NCI-H1092 treated with DMSO at 0.1 percent for 48 hours (cell line): ENCODE results near the gene MDFIC2.
"Not testable (repeated sequence)": the region's sequence is repeated elsewhere in the genome, so short reads cannot be mapped to it uniquely, and the experiment has no call there.

Experiments
- DNase-seq: peaks from one replicate; lab custom pipeline; 2025; lab: John Stamatoyannopoulos, UW

Gene MDFIC2

DNA sequence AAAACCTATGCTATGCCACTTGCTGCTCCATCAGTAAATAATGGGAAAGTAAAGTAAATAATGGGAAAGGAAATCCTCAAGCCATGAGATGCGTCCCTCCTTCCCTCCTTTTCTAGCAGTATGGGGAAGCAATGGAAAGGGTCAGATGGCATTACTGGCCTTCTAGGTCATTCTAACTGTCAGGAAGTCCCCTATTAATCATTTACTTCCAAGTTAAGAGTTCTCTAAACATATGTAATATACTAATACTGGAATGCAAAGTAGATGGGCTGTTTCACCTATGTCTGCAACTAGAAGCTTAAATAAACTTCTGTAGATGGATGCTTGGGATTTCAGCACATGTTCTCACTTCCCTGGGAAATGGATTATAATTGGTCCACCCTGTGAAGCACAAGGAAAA, 55.9 kb downstream of the MDFIC2 start:
- no peak for DNase-seq

GRCh38 chr3:70250492-70250891, 61.9 kb downstream of the MDFIC2 start:
- no peak for DNase-seq

- no peak for DNase-seq
These were observed 62.8 kb downstream of the MDFIC2 start for GRCh38 chr3:70249509-70250160.

- no peak for DNase-seq
These were observed 63.6 kb downstream of the MDFIC2 start for GRCh38 chr3:70248856-70249255.

GRCh38 chr3:70247955-70248354, 64.5 kb downstream of the MDFIC2 start:
- DNase-seq = no peak

GRCh38 chr3:70245746-70246525, 66.5 kb downstream of the MDFIC2 start:
- DNase-seq = no peak

- no peak for DNase-seq
These were observed 68.0 kb downstream of the MDFIC2 start for GRCh38 chr3:70244422-70244821.

DNA sequence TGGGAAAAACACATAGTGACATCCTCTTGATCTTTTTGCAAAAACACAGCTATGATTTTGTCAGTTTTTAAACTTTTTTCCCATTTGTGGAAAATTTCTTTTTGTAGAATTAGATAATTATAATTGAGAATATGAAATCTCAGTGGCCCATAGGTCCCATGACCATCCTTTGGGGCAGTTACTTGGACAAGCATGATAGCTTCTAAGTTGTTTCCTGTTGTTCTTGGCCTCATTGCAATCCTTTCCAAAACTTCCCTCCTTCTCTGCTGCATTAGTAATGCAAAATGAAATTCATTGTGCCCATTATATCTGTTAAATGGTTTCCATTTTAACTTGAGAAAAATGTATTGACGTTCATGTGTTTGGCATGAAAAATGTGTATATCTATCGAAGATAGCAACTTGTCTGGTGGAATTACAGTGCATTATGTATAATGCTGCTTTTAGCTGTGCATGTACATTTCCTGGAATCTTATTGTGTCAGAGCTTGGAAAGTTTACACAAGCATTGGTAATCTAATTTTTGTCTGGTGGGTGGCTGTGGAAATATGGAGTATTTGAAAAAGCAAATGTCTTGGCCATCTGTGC, 70.0 kb downstream of the MDFIC2 start:
- DNase-seq = no peak

- DNase-seq = no peak
These were observed 78.6 kb downstream of the MDFIC2 start for GRCh38 chr3:70233812-70234211.

DNA sequence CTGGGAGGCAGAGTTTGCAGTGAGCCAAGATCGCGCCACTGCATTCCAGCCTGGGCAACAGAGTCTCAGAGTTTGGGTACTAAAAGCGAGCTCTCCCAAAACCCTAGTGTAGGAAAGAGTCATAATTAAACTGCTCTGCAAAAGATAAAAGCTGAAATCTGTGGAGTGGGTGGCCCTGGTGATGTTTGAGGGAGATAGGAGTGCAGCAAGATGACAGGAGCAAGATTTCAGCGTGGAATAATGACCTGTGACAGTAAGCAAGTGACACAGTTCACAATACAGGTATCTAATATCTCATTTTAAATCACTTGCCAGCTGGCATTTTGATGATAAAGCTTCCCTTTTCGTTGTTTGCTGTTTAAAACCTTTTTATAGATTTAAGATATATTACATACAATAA, 79.3 kb downstream of the MDFIC2 start:
- no peak for DNase-seq

DNA sequence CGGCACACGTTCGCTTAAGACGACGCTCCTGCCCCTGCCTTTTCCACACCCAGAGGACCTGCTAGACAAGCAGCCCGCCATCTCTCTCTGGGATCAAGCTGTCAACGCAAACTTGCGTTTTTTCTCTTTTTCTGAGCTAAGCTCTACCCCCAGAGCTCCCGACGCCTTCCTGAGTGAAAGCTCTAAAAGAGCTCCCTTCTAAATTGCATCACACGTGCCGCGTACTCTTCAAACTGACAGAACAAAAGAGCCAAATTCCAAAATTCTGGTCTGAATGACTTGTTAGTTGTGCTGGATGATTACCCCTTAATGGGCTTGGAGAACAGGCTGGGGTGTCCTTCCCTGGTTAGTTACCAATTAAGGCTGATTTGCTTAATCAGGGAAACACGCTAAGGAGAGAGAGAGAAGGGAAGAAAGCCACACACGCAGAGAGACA, 81.2 kb downstream of the MDFIC2 start:
- DNase-seq = no peak

DNA sequence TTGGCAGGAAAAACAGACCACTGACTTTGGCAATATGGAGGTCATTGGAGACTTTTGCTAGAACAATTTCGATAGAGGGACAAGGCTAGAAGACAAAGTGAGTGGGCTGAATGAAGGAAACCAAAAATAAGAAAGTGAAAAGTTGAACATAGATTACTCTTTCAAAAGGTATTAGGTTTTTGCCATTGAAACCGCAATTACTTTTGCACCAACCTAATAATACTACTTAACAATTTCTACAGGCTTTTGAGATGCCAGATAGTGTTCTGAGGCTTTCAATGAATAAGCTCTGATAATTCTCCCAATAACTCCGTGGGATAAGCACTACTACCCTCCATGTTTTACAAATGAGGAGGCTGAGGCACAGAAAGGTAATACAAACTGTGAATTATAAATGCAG, 85.0 kb downstream of the MDFIC2 start:
- DNase-seq = no peak

- DNase-seq = no peak
These were observed 87.3 kb downstream of the MDFIC2 start for GRCh38 chr3:70225146-70225545.

GRCh38 chr3:70224337-70224736, 88.1 kb downstream of the MDFIC2 start:
- DNase-seq = no peak

DNA sequence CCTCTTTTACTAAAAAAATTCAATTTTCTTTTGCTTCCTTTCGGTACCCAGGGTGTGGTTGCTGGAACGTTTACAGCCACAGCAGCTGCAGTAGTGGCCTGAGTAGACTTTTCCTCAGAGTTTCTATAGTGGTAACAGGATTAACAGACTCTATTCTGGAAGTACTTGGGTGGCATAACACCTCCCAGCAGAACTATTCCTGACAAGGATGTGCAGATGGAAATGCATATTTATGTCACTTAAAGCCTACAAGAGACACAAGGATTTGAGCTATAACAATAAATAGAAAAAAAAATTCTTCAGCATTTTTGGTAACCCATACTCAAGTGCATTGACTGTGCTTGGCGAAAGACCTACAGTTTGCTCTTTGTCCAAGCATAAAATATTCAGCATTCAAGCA, 94.0 kb downstream of the MDFIC2 start:
- no peak for DNase-seq

- not testable (repeated sequence) for DNase-seq
These were observed 101.2 kb downstream of the MDFIC2 start for GRCh38 chr3:70211274-70211673.

DNA sequence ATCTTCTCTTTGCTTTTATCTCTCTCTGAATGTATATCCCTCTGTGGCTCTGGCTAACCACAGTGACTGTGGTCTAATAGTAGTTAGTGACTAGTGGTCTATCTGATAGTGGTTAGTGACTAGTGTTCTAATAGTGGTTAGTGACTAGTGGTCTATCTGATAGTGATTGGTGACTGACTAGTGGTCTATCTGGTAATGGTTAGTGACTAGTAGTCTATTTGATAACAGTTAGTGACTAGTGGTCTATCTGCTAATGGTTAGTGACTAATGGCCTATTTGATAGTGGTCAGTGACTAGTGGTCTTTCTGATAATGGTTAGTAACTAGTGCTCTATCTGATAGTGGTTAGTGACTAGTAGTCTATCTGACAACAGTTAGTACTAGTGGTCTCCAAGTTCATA, 110.5 kb downstream of the MDFIC2 start:
- DNase-seq = no peak

GRCh38 chr3:70189884-70190473, 122.5 kb downstream of the MDFIC2 start:
- DNase-seq = no peak

GRCh38 chr3:70186221-70186620, 126.2 kb downstream of the MDFIC2 start:
- DNase-seq = no peak

- no peak for DNase-seq
These were observed 126.8 kb downstream of the MDFIC2 start for GRCh38 chr3:70185661-70186060.

DNA sequence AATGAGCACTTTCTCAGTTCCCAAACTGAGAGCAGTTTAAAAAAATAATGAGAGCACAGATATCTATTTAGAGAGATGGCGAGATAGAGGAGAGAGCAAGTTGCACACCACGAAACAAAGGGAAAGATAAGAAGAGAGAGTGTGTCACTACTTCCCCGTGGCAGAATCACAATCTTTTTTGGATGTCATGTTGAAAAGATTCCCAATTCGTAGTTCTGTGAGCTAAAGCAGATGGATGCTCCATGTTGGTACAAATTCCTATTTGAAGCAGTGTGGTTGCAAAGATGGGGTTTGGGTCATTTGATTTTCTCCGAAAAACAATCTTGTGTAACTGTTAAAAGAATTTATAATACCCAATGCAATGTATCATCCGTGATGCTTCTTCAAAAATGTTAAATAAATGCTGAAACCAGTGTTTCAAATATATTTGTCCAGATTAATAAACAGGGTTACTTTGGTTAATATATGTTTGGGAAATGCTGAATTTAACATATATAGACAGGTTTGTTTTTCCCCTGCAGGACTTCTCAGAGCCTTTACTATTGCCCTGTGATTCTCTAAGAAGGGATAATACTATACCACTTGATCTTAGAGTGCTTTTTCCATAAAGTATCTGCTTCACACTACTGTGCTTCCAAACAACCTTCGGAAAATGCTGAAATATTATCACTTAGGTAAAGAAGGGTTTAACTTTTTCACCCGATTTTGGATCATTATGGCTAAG, 128.5 kb downstream of the MDFIC2 start:
- DNase-seq = no peak

DNA sequence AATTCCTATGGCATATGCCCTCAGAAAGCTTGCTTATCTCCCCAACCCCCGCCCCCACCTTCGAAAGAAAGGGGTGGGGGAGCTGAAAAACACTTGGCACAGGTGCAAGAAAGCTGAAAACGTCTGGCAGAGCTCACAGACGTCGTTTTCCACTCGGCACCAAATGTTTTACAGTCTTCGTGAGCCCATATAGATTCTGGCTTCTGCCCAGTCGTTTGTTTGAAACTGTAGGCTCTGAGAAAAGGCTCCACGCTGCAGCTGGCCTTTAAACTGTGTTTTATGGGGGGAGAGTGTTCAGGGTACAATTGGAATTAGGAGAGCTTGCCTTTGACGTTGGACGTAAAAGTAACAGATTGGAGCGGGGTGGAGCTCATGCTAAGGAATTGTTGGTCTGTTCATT, 130.3 kb downstream of the MDFIC2 start:
- no peak for DNase-seq
